Measurements from ENCODE around the gene DNALI1. TPM values are rescaled to one million over a fixed set of nuclear protein-coding genes. Genes with fewer than 3 reads are reported as not detected.
A peak's percentile ranks its signal among the peaks of the same experiment; 100 is the strongest.

Gene DNALI1
- total RNA-seq, 1 experiment from 2014 or later, result 6.3 TPM

GRCh38 chr1:37593726-37594125 lies 37.0 kb downstream of the DNALI1 start:
- intact Hi-C loops (cut with micrococcal nuclease; ENCODE audit: unreplicated experiment), result no loop called here
- DNase-seq (ENCODE audit: low spot score), result no peak
- CTCF ChIA-PET, result no interaction called here
- Histone ChIP-seq H3K27me3 (replicated peaks; ENCODE audit: insufficient read depth, low read depth, low read length, poor library complexity) (no peaks in the 10 kb centered on the region), H3K27ac (ENCODE audit: low read depth, low read length, poor library complexity, severe bottlenecking) (no peak overlapping the region), H3K4me1 (ENCODE audit: insufficient read depth, low read length, poor library complexity, severe bottlenecking) (peaks cover 8% of the 10 kb centered on the region), H3K36me3 (ENCODE audit: insufficient read depth, low read length, poor library complexity, severe bottlenecking) (peaks cover 49% of the 10 kb centered on the region), H3K4me3 (ENCODE audit: low read depth, low read length, poor library complexity, severe bottlenecking) (no peak overlapping the region), H3K9me3 (ENCODE audit: low read depth, low read length, poor library complexity, severe bottlenecking) (no peaks in the 10 kb centered on the region)
- TF ChIP-seq, protein P1, sequence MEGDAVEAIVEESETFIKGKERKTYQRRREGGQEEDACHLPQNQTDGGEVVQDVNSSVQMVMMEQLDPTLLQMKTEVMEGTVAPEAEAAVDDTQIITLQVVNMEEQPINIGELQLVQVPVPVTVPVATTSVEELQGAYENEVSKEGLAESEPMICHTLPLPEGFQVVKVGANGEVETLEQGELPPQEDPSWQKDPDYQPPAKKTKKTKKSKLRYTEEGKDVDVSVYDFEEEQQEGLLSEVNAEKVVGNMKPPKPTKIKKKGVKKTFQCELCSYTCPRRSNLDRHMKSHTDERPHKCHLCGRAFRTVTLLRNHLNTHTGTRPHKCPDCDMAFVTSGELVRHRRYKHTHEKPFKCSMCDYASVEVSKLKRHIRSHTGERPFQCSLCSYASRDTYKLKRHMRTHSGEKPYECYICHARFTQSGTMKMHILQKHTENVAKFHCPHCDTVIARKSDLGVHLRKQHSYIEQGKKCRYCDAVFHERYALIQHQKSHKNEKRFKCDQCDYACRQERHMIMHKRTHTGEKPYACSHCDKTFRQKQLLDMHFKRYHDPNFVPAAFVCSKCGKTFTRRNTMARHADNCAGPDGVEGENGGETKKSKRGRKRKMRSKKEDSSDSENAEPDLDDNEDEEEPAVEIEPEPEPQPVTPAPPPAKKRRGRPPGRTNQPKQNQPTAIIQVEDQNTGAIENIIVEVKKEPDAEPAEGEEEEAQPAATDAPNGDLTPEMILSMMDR (conservative IDR thresholded peaks at IDR 0.05; ENCODE audit: low read depth, low read length), result no peak
- no peak for TF ChIP-seq EZH2 (IDR thresholded peaks at IDR 0.05; ENCODE audit: borderline replicate concordance, low read depth, low read length, poor library complexity, severe bottlenecking)
- BruUV-seq (replicated peaks), result no TSS peak
- POLR2A ChIA-PET (ENCODE audit: low non-redundant PET), result no interaction called here

- Histone ChIP-seq H3K4me3 (ENCODE audit: low read depth, low read length, poor library complexity, severe bottlenecking) (peak within 1 kb of the TSS; percentile 84), H3K27me3 (replicated peaks; ENCODE audit: insufficient read depth, low read depth, low read length, poor library complexity) (no peaks in the 10 kb centered on the region), H3K36me3 (ENCODE audit: insufficient read depth, low read length, poor library complexity, severe bottlenecking) (peaks cover 31% of the 10 kb centered on the region), H3K9me3 (ENCODE audit: low read depth, low read length, poor library complexity, severe bottlenecking) (no peaks in the 10 kb centered on the region), H3K27ac (ENCODE audit: low read depth, low read length, poor library complexity, severe bottlenecking) (peak within 1 kb of the TSS; percentile 83), H3K4me1 (ENCODE audit: insufficient read depth, low read length, poor library complexity, severe bottlenecking) (peaks cover 8% of the 10 kb centered on the region)
- no TSS peak for BruUV-seq (replicated peaks)
- intact Hi-C loops (cut with micrococcal nuclease; ENCODE audit: unreplicated experiment), result no loop called here
- ChIA-PET CTCF (no interaction called here), POLR2A (ENCODE audit: low non-redundant PET) (interaction anchor here (0.5 to 0.6 kb wide), 2 partner anchors 88 to 1266 kb away, joined by 3 to 15 read pairs; no protein-coding TSS in a partner anchor)
- peak; percentile 97 for DNase-seq (ENCODE audit: low spot score)
- TF ChIP-seq, protein P1 (conservative IDR thresholded peaks at IDR 0.05; ENCODE audit: low read depth, low read length), result no peak
- no peak for TF ChIP-seq EZH2 (IDR thresholded peaks at IDR 0.05; ENCODE audit: borderline replicate concordance, low read depth, low read length, poor library complexity, severe bottlenecking)
Measured at GRCh38 chr1:37595440-37596181, 38.9 kb downstream of the DNALI1 start, which contains the start of gene GNL2. GNL2 (minus strand) TSS chr1:37595937; CDS start chr1:37595822, 115 bp downstream.

DNA sequence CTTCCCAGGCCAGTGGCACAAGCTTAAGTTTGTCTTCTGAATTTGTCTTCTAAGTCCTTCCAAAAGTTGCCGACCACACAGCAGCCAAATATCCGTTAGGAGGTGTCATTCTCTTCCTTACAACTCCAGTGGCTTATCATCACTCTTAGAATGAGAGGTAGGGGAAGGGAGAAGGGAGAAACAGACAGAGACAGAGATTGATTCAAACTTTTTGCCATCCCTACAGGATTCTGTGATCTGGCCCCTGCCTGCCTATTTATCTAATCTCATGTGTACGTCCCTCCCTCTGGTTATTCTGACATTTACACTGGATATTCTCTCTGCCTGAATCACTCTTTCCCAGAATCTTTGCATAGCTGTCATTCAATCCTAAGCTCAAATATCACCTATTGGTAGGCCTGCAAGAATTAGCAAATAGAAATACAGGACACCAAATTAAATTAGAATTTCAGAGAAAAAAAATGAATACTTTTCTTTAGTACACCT lies 39.5 kb downstream of the DNALI1 start:
- H3K36me3 ChIP-seq (ENCODE audit: insufficient read depth, low read length, poor library complexity, severe bottlenecking), result peaks cover 25% of the 10 kb centered on the region
- peaks cover 8% of the 10 kb centered on the region for H3K4me1 ChIP-seq (ENCODE audit: insufficient read depth, low read length, poor library complexity, severe bottlenecking)
- H3K27me3 ChIP-seq (replicated peaks; ENCODE audit: insufficient read depth, low read depth, low read length, poor library complexity), result peaks cover 4% of the 10 kb centered on the region
- BruUV-seq (replicated peaks), result no TSS peak
- intact Hi-C loops (cut with micrococcal nuclease; ENCODE audit: unreplicated experiment), result no loop called here
- no peak overlapping the region for H3K27ac ChIP-seq (ENCODE audit: low read depth, low read length, poor library complexity, severe bottlenecking)
- no peak for DNase-seq (ENCODE audit: low spot score)
- CTCF ChIA-PET, result no interaction called here
- TF ChIP-seq EZH2 (IDR thresholded peaks at IDR 0.05; ENCODE audit: borderline replicate concordance, low read depth, low read length, poor library complexity, severe bottlenecking), result no peak
- TF ChIP-seq, protein P1 (conservative IDR thresholded peaks at IDR 0.05; ENCODE audit: low read depth, low read length), result no peak
- POLR2A ChIA-PET (ENCODE audit: low non-redundant PET), result interaction anchor here (0.5 kb wide), 1 partner anchor 88 kb away, joined by 3 read pairs; no protein-coding TSS in a partner anchor
- H3K4me3 ChIP-seq (ENCODE audit: low read depth, low read length, poor library complexity, severe bottlenecking), result peak overlapping the region; percentile 84
- no peaks in the 10 kb centered on the region for H3K9me3 ChIP-seq (ENCODE audit: low read depth, low read length, poor library complexity, severe bottlenecking)

All from A673 (cell line).